Measurements from ENCODE around the gene ADO.

DNA sequence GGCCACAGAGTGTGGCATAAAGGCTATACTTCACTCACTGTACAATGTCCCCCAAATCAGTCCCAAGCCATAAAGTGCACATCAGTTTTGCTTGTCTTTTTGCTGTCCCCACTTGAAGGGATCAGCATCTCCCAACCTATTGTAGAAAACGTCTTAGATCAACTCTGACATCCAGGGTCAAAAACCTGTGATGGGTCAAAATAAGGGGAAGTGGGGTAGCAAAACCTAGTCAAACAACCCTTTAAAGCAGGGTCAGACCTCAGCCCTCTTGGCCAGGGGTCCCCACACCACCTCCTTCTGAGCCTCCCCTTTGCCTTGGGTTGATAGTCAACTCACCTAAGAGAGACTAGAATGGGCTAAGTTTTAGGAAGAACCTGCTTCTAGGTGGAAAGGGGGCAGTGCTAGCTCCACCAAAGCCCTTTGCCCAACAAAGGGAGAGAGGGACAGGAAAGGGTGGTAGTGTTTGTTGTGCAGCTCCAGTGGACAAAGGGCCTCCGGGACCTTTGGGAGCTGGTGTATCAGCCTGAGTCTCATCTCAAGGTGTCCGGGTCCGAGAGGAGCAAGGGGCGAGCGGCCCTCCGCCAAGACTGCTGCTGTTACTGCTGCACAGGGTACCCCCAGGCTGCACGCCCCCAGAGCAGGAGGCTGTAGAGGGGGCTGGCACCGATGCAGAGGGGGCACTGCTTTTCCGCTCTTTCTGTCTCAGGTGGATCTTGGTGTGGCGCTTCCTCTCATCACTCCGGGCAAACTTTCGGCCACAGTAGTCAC, 8.3 kb downstream of the ADO start:
- TF ChIP-seq, protein P1, sequence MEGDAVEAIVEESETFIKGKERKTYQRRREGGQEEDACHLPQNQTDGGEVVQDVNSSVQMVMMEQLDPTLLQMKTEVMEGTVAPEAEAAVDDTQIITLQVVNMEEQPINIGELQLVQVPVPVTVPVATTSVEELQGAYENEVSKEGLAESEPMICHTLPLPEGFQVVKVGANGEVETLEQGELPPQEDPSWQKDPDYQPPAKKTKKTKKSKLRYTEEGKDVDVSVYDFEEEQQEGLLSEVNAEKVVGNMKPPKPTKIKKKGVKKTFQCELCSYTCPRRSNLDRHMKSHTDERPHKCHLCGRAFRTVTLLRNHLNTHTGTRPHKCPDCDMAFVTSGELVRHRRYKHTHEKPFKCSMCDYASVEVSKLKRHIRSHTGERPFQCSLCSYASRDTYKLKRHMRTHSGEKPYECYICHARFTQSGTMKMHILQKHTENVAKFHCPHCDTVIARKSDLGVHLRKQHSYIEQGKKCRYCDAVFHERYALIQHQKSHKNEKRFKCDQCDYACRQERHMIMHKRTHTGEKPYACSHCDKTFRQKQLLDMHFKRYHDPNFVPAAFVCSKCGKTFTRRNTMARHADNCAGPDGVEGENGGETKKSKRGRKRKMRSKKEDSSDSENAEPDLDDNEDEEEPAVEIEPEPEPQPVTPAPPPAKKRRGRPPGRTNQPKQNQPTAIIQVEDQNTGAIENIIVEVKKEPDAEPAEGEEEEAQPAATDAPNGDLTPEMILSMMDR (IDR thresholded peaks at IDR 0.05), result no peak
- no peak for TF ChIP-seq POLR2A (IDR thresholded peaks at IDR 0.05)
- TF ChIP-seq EP300 (IDR thresholded peaks at IDR 0.05), result no peak

Data from suprapubic skin (tissue), 3 donors.